Upper lobe of right lung (tissue), 1 donor: ENCODE data around the gene PKIG. TPM values are rescaled to one million over a fixed set of nuclear protein-coding genes. Genes with fewer than 3 reads are reported as not detected.

Source experiments
- ATAC-seq: fragments of 200-7000 bp; cut with Tn5 transposase; one replicate; pipeline ENCODE4 v1.9.1; 2020; ENCODE audit warnings: mild to moderate bottlenecking, moderate library complexity
- DNase-seq: peaks from one replicate; pipeline ENCODE4 v3.0.0-alpha.2; 2020
- H3K27ac ChIP-seq: fragments of 200-600 bp; one replicate; pipeline ENCODE4 v1.8.0; 2022
- H3K27me3 ChIP-seq: fragments of 200-600 bp; one replicate; pipeline ENCODE4 v1.8.0; 2022; ENCODE audit warnings: mild to moderate bottlenecking
- H3K36me3 ChIP-seq: fragments of 200-600 bp; one replicate; pipeline ENCODE4 v1.8.0; 2022
- H3K4me1 ChIP-seq: fragments of 200-600 bp; one replicate; pipeline ENCODE4 v1.8.0; 2022
- H3K4me3 ChIP-seq: fragments of 200-600 bp; one replicate; pipeline ENCODE4 v1.8.0; 2022; ENCODE audit warnings: mild to moderate bottlenecking
- H3K9me3 ChIP-seq: fragments of 200-600 bp; one replicate; pipeline ENCODE4 v1.8.0; 2022
- intact Hi-C: fragments of 100-400 bp; cut with DNase I; formaldehyde crosslinking; loops from one replicate; pipeline ENCODE4 v1.11.0; 2022
- total RNA-seq: library from RNA; stranded (reverse); fragmentation: NEBNext Ultra II Directional; extraction: Animal tissue kit (Norgen Biotek cat#: 25700); gene quantifications from one replicate; pipeline ENCODE4 v1.2.1, GENCODE V29; 2021
- TF ChIP-seq, protein P1 (sequence below): fragments of 200-600 bp; IDR thresholded peaks from one replicate; pipeline ENCODE4 v1.8.0; 2022; ENCODE audit warnings: antibody characterized with exemption
- donor health status: DM: no; HTN: yes; CAD: no; lungs with severe emphysema.

Gene PKIG
- total RNA-seq, 1 donor from 2014 or later: 88.8 TPM

DNA sequence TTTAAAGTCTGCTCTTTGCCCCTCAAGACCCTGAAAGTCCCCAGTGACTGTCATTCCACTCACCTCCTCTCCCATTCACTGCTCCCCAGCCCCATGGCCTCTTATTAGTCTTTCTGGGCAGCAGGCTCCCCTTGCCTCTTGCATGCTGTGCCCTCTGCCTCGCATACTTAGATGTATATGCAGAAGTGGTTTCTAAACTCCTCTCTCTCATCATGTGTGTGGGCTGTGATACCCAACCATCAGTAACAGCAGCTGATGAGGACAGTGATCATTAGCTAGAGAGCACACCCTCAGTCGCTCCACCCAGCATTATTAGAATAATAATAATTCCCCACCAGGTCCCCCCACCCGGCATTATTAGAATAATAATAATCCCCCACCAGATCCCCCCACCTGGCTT is 14.5 kb downstream of the PKIG start:
- peaks cover 1% of the 10 kb centered on the region for H3K36me3 ChIP-seq
- ATAC-seq (no peak), DNase-seq (no peak)
- TF ChIP-seq, protein P1, sequence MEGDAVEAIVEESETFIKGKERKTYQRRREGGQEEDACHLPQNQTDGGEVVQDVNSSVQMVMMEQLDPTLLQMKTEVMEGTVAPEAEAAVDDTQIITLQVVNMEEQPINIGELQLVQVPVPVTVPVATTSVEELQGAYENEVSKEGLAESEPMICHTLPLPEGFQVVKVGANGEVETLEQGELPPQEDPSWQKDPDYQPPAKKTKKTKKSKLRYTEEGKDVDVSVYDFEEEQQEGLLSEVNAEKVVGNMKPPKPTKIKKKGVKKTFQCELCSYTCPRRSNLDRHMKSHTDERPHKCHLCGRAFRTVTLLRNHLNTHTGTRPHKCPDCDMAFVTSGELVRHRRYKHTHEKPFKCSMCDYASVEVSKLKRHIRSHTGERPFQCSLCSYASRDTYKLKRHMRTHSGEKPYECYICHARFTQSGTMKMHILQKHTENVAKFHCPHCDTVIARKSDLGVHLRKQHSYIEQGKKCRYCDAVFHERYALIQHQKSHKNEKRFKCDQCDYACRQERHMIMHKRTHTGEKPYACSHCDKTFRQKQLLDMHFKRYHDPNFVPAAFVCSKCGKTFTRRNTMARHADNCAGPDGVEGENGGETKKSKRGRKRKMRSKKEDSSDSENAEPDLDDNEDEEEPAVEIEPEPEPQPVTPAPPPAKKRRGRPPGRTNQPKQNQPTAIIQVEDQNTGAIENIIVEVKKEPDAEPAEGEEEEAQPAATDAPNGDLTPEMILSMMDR: no peak
- no peak overlapping the region for H3K4me3 ChIP-seq
- H3K27ac ChIP-seq: peak overlapping the region; percentile 79
- H3K27me3 ChIP-seq: no peaks in the 10 kb centered on the region
- intact Hi-C loops: no loop called here
- no peaks in the 10 kb centered on the region for H3K9me3 ChIP-seq
- peaks cover 78% of the 10 kb centered on the region for H3K4me1 ChIP-seq

DNA sequence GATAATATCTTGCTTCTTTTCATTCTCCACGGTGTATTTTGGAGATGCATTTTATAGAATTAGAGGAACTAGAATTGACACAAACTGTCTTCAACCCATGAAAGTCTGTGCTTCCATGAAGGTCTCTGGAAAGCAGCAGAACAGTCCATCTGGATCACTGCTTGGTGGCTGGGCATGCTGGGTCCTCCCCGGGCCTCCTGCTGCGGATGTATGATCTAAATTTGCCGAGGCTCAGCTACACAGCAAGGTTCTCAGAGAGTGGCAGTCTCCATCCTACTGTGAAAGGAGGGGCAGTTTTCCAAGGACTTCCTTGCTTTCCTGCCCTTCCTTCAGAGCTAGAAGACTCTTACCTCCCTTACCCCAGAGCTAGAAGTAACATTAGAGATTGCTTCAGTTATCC is 15.1 kb downstream of the PKIG start:
- H3K4me1 ChIP-seq: peaks cover 84% of the 10 kb centered on the region
- H3K4me3 ChIP-seq: no peak overlapping the region
- DNase-seq (no peak), ATAC-seq (no peak)
- no peaks in the 10 kb centered on the region for H3K9me3 ChIP-seq
- H3K36me3 ChIP-seq: no peaks in the 10 kb centered on the region
- TF ChIP-seq, protein P1: no peak
- H3K27me3 ChIP-seq: no peaks in the 10 kb centered on the region
- peak overlapping the region; percentile 79 for H3K27ac ChIP-seq
- intact Hi-C loops: no loop called here

DNA sequence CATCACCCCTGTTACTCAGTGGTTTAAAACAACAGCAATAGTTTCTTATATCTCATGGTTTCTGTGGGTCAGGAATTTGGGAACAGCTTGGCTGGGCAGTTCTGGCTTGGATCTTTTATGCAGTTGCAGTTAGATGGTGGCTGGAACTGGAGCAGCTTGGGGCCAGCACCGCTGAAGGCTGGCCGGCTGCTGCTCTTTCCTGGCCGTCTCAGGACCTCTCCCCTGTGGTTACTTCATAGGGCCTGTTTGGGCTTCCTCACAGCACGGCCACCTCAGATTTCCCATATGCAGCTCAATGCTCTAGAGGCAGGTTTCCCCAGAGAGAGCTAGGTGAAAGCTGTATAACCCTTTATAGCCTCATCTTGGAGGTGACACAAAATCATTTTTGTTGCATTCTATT is 15.6 kb downstream of the PKIG start:
- no peaks in the 10 kb centered on the region for H3K9me3 ChIP-seq
- no peak overlapping the region for H3K4me3 ChIP-seq
- H3K36me3 ChIP-seq: no peaks in the 10 kb centered on the region
- ATAC-seq (no peak), DNase-seq (no peak)
- peak overlapping the region; percentile 79 for H3K27ac ChIP-seq
- H3K27me3 ChIP-seq: no peaks in the 10 kb centered on the region
- H3K4me1 ChIP-seq: peaks cover 88% of the 10 kb centered on the region
- TF ChIP-seq, protein P1: no peak
- intact Hi-C loops: no loop called here

DNA sequence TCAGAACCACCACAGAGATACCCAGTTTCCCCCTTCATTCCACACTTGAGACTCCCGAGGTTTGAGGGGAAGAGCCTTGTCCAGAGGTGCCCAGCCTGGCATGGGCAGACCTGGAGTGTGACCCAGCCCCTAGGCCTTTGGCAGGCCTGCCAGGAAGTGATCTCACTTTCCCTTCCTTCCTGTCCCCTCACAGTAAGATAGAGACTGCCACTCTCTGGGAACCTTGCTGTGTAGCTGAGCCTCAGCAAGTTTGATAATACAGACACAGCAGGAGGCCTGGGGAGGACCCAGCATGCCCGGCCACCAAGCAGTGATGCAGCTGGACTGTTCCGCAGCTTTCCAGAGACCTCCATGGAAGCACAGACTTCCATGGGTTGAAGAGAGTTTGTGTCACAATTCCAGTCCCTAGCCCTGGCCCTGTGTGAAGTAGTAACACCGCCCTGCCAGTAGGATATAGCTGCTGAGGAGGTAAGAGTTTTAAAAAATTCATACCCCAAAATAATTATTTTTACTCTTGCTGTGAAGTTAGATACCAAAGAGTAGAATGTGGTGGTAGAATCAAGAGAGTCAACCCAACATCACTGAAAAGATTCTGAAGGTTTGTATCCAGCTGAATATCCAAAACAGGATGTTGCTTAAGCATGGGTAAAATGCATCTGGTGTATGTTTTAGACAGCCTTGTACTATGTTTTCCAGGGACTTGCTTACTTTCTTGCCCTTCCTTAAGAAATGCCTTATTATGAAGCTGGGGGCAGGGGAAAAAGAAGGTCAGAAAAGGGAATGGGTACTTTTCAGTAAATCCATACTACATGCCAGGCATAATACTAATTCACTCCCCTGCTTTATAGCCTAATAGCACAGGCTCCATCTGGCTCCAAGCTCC is 16.3 kb downstream of the PKIG start:
- Histone ChIP-seq H3K4me1 (peaks cover 89% of the 10 kb centered on the region), H3K27me3 (no peaks in the 10 kb centered on the region), H3K9me3 (no peaks in the 10 kb centered on the region), H3K27ac (peak overlapping the region; percentile 79), H3K4me3 (peak overlapping the region; percentile 1), H3K36me3 (no peaks in the 10 kb centered on the region)
- DNase-seq: no peak
- ATAC-seq: peak; percentile 75
- TF ChIP-seq, protein P1: peak; percentile 8
- intact Hi-C loops: no loop called here

DNA sequence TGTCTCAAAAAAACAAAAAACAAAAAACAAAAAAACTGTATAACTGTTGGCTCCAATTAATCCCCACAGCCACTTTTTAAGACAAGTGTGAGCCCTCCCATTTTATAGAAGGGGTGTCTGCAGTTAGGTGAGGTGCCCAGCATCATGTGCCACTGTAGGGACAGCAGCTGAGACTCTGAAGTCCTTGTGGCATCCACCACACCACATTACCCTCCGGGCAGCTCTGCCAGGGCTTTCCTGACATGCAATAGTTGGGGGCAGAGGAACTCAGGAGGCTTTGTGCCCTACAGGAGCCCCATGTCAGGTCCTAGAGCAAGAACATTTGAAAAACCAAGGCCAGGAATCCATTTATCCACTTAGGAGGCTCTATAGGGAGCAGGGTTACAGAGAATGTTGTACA is 17.3 kb downstream of the PKIG start:
- ATAC-seq (no peak), DNase-seq (no peak)
- H3K4me1 ChIP-seq: peaks cover 88% of the 10 kb centered on the region
- intact Hi-C loops: loop anchor here (10.0 kb wide), 1 partner anchor 65 kb away; no protein-coding TSS in a partner anchor
- H3K27ac ChIP-seq: peak overlapping the region; percentile 79
- no peak overlapping the region for H3K4me3 ChIP-seq
- no peaks in the 10 kb centered on the region for H3K36me3 ChIP-seq
- TF ChIP-seq, protein P1: no peak
- H3K9me3 ChIP-seq: no peaks in the 10 kb centered on the region
- H3K27me3 ChIP-seq: no peaks in the 10 kb centered on the region
